ENCODE measurements around the gene CUBN.

DNA sequence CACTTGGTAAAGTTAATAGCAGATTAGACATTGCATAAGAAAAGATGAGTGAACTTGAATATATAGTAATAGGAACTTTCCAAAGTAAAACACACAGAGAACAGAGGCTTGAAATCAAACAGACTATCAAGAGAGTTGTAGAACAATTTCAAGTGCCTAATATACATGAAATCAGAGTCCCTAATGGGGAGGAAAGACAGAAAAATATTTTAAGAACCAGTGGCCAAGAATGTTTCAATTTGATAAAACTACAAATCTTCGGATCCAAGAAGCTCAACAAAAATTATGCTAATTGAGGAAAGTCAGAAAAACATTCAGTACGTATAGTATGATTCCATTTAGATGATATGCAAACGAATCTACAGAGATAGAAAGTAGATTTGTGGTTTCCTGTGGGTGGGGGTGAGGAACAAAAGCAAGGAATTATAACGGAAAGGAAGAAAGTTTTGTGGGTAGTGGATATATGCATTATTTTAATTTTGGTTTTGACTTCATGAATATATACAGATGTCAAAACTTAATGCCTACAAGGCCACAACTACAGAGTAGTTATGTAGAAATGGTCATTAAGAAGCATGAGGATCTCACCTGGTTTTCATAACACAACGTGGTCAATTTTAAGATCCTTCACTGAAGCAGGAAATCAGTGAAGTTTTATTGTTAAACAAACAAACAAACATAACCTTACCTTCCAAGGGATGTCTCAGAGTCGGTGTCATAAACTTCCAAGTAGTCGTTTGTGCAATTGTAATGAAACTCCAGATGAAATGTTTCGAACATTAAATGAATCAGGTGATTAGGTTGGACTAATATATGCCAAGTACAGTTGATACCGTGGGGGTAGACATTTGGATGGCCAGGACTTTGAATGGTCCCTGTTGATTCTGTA lies 62.0 kb downstream of the CUBN start:
- TF ChIP-seq, protein P1, sequence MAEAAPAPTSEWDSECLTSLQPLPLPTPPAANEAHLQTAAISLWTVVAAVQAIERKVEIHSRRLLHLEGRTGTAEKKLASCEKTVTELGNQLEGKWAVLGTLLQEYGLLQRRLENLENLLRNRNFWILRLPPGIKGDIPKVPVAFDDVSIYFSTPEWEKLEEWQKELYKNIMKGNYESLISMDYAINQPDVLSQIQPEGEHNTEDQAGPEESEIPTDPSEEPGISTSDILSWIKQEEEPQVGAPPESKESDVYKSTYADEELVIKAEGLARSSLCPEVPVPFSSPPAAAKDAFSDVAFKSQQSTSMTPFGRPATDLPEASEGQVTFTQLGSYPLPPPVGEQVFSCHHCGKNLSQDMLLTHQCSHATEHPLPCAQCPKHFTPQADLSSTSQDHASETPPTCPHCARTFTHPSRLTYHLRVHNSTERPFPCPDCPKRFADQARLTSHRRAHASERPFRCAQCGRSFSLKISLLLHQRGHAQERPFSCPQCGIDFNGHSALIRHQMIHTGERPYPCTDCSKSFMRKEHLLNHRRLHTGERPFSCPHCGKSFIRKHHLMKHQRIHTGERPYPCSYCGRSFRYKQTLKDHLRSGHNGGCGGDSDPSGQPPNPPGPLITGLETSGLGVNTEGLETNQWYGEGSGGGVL (tag by site-specific recombination; IDR thresholded peaks at IDR 0.05) = no peak
- TF ChIP-seq, protein P2, sequence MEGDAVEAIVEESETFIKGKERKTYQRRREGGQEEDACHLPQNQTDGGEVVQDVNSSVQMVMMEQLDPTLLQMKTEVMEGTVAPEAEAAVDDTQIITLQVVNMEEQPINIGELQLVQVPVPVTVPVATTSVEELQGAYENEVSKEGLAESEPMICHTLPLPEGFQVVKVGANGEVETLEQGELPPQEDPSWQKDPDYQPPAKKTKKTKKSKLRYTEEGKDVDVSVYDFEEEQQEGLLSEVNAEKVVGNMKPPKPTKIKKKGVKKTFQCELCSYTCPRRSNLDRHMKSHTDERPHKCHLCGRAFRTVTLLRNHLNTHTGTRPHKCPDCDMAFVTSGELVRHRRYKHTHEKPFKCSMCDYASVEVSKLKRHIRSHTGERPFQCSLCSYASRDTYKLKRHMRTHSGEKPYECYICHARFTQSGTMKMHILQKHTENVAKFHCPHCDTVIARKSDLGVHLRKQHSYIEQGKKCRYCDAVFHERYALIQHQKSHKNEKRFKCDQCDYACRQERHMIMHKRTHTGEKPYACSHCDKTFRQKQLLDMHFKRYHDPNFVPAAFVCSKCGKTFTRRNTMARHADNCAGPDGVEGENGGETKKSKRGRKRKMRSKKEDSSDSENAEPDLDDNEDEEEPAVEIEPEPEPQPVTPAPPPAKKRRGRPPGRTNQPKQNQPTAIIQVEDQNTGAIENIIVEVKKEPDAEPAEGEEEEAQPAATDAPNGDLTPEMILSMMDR (tag by site-specific recombination; IDR thresholded peaks at IDR 0.05) = no peak
- no peak for TF ChIP-seq ZNF416 (tag by site-specific recombination; IDR thresholded peaks at IDR 0.05)
- no peak for TF ChIP-seq TRIM28 (IDR thresholded peaks at IDR 0.05; ENCODE audit: borderline replicate concordance, low read length)
- TF ChIP-seq TCF7L2 (IDR thresholded peaks at IDR 0.05; ENCODE audit: borderline replicate concordance, low read depth, low read length) = no peak
- TF ChIP-seq ZNF10 (tag by site-specific recombination; IDR thresholded peaks at IDR 0.05) = no peak
- no peak for TF ChIP-seq ZNF155 (tag by site-specific recombination; IDR thresholded peaks at IDR 0.05)
- TF ChIP-seq, protein P3, sequence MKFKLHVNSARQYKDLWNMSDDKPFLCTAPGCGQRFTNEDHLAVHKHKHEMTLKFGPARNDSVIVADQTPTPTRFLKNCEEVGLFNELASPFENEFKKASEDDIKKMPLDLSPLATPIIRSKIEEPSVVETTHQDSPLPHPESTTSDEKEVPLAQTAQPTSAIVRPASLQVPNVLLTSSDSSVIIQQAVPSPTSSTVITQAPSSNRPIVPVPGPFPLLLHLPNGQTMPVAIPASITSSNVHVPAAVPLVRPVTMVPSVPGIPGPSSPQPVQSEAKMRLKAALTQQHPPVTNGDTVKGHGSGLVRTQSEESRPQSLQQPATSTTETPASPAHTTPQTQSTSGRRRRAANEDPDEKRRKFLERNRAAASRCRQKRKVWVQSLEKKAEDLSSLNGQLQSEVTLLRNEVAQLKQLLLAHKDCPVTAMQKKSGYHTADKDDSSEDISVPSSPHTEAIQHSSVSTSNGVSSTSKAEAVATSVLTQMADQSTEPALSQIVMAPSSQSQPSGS (tag by site-specific recombination; IDR thresholded peaks at IDR 0.05; ENCODE audit: low read depth) = no peak
- TF ChIP-seq KLF7 (tag by site-specific recombination; IDR thresholded peaks at IDR 0.05; ENCODE audit: borderline replicate concordance) = no peak
- TF ChIP-seq, protein P4, sequence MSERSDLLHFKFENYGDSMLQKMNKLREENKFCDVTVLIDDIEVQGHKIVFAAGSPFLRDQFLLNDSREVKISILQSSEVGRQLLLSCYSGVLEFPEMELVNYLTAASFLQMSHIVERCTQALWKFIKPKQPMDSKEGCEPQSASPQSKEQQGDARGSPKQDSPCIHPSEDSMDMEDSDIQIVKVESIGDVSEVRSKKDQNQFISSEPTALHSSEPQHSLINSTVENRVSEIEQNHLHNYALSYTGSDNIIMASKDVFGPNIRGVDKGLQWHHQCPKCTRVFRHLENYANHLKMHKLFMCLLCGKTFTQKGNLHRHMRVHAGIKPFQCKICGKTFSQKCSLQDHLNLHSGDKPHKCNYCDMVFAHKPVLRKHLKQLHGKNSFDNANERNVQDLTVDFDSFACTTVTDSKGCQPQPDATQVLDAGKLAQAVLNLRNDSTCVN (tag by site-specific recombination; optimal IDR thresholded peaks at IDR 0.05) = no peak
- TF ChIP-seq YY1 (tag by site-specific recombination; IDR thresholded peaks at IDR 0.05) = no peak
- no peak for TF ChIP-seq ZNF302 (tag by site-specific recombination; IDR thresholded peaks at IDR 0.05; ENCODE audit: low read depth)
- TF ChIP-seq, protein P5, sequence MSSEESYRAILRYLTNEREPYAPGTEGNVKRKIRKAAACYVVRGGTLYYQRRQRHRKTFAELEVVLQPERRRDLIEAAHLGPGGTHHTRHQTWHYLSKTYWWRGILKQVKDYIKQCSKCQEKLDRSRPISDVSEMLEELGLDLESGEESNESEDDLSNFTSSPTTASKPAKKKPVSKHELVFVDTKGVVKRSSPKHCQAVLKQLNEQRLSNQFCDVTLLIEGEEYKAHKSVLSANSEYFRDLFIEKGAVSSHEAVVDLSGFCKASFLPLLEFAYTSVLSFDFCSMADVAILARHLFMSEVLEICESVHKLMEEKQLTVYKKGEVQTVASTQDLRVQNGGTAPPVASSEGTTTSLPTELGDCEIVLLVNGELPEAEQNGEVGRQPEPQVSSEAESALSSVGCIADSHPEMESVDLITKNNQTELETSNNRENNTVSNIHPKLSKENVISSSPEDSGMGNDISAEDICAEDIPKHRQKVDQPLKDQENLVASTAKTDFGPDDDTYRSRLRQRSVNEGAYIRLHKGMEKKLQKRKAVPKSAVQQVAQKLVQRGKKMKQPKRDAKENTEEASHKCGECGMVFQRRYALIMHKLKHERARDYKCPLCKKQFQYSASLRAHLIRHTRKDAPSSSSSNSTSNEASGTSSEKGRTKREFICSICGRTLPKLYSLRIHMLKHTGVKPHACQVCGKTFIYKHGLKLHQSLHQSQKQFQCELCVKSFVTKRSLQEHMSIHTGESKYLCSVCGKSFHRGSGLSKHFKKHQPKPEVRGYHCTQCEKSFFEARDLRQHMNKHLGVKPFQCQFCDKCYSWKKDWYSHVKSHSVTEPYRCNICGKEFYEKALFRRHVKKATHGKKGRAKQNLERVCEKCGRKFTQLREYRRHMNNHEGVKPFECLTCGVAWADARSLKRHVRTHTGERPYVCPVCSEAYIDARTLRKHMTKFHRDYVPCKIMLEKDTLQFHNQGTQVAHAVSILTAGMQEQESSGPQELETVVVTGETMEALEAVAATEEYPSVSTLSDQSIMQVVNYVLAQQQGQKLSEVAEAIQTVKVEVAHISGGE (tag by site-specific recombination; conservative IDR thresholded peaks at IDR 0.05; ENCODE audit: low read depth) = no peak
- TF ChIP-seq ZNF654 (tag by site-specific recombination; IDR thresholded peaks at IDR 0.05; ENCODE audit: low read depth) = no peak
